GM21825 (cell line): ENCODE measurements around the gene DCC.

ENCODE experiments used
- ATAC-seq: cut with Tn5 transposase; IDR thresholded peaks from one replicate; pipeline ENCODE4 v1.9.1; 2021; ENCODE audit warnings: mild to moderate bottlenecking, moderate library complexity; ENCODE audit not compliant: unreplicated experiment

The DCC gene

GRCh38 chr18:52995875-52996274 lies 655.9 kb downstream of the DCC start:
- no peak for ATAC-seq

DNA sequence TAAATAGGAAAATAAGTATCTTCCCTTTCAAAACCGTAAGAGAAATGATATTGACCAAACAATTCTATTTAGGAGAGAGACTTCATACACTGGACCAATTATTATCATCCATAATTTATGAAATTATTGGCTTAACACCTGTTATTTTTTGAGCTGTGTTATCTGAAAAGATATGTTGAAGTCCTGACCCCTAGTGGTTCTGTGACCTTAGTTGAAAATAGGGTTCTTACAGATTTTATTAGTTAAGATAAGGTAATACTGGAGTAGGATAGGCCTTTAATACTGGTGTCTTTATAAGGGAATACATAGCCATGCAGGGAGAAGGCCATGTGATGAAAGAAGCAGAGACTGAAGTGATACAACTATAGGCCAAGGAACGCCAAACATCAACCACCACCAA lies 659.6 kb downstream of the DCC start:
- ATAC-seq = no peak

DNA sequence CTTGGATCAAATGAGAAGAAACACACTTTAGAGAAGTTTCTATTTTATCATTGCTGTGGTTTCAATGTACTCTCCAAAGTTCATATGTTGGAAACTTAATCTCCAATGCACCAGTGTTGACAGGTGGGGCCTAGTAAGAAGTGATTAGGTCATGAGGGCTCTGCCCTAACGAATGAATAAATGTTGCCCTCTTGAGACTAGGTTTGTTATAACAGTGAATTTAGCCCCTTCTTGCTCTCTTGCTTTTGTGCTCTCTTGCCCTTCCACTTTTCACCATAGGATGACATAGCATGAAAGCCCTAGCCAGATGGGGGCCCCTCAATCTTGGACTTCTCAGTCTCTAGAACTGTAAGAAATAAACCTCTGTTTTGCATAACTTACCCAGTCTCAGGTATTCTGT lies 664.8 kb downstream of the DCC start:
- ATAC-seq = no peak

DNA sequence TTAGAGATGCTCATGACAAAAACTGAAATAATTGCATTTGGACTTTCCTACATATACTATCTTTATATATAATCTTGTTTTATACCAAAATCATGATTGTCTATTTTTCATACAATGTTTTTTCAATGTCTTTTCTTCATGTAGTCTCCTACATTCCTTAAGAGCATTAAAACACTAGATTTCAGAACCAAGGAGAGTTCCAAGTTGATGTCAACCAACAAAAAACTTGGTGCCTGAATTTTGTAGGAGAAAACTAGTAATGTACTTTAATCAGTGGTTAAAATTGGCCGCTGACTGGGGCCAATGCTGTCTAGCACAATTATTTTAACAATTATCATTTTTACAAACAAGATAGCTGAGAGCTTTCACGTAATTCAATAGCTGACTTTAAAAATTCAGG lies 678.8 kb downstream of the DCC start:
- no peak for ATAC-seq

- no peak for ATAC-seq
Observed at GRCh38 chr18:53025247-53025646, 685.2 kb downstream of the DCC start.

GRCh38 chr18:53028565-53028964 lies 688.6 kb downstream of the DCC start:
- no peak for ATAC-seq

GRCh38 chr18:53033128-53033527 lies 693.1 kb downstream of the DCC start:
- ATAC-seq = no peak

DNA sequence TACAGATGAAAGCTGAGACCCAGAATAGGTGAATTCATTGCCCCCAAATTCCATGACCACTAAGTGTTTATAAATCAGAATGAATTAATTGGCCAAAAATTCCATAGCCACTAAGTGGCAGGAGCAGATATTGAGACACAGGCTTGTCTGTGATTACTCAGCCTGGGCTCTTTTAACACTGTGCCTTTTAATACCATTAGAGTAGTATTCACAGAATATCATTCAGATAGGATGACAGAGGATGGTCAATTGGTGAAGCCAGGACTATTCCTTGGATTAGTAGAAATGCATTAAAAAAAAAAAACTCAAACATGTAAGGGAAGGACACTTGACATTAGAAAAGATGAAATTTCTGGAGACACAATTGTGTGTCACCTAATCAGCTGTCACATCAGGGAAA lies 698.6 kb downstream of the DCC start:
- no peak for ATAC-seq

DNA sequence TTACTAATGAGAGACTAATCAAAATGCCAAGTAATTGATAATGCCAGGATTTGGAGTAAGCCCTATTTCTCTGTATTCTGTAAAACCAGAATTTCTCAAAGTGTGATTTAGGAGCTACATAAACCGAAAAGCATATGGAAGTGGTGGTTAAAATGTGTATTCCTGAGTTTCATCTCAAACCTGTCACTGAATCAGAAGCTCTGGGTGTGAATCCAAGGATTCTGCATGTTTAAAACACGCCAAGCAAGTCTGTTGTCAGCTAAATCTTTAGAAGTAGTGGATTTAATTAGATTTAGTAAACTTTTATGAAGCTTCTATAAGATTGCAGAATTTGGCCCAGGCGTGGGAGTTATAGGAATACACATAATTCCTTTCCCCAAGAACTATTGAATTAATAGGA lies 700.3 kb downstream of the DCC start:
- ATAC-seq = no peak

GRCh38 chr18:53056064-53056463 lies 716.1 kb downstream of the DCC start:
- no peak for ATAC-seq

DNA sequence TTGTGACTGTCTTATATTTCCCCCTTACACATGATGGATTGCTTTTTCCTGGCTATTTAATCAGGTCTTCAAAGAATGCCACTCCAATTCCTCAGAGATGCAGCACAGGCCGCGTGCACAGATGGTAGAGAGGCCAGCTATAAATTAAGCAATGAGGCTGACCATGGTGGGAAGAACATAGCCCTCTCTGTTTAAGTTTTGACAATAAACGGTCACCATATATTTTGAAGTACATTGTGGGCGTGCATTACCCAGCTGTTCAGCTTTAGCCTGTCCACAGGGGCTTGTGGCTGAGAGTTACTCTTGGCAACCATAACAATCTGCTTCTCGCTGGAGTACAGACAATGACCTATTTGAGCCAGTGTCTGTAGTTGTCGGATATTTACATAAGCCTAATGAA lies 730.8 kb downstream of the DCC start:
- no peak for ATAC-seq

DNA sequence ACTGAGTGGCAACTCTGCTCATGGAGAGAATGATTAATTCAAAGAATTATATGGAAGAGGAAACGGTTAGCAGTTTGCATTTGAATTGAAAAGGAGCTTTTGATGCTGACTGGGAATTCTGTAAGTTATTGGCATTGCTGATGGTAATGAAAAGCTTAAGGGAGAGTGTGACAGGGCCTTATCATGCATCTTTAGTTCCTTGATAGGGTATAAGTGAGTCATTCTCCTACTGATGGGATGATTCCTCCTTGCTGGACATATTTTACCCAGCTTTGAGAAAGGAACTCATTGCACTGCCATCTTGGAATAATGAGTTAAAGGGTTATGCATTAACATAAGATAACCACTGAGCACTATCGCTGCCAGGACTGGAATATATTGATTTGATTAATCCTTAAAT lies 740.7 kb downstream of the DCC start:
- no peak for ATAC-seq

- ATAC-seq = no peak
Observed at GRCh38 chr18:53093636-53094035, 753.6 kb downstream of the DCC start.

DNA sequence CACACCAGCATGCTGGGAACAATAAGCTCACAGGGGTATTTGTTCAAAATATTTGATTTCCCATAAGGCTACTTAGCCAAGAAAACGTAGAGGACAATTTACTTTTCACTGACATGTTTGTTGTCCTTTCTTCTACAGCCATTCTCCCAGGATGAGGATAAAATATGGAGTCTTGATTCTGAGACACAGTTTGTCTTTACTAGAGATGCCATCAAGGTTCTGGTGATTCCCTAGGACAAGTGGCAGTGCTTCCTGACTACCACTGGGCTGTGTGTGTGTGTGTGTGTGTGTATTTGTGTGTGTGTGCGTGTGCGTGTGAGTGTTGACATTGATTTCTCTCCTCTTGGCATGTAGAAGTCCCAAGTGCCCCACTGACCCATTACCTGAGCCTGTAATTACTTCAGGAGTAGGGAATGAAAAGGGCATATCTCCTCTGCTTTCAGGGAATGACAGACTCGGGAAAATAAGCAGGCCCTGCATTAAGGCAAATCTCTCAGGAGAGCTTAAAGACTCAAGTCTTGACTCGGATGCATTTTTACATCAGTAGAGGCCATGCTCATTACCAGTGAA lies 761.6 kb downstream of the DCC start:
- no peak for ATAC-seq

- no peak for ATAC-seq
Observed at GRCh38 chr18:53114441-53114840, 774.4 kb downstream of the DCC start.

DNA sequence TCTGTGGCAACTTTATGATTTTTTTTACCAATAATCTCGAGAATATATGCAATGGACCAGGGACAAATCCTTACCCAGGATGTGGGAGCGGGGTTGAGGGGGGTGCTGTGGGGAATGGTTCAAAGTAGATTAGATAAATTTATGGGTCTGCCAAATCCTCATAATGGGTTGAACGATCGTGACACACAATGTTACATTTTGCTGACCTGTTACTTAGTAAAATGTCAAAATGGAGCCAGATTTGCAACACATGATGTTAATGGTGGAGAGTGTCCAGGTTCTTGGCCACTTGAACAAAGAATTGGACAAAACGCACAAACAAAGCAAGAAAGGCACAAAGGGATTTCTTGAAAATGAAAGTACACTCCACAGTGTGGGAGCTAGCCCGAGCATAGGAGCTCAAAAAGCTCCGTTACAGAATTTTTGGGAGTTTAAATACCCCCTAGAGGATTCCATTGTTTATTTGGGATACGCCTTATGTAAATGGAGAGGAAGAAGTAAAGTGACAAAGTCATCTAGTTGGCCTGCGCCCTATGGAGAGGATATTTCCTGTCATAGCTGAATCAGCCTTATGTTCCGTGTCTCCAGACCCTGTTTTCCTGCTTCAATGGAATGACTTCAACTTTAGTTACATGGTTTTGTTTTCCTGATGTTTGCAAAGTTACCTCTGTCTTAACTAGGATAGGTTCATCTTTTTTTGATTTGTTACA lies 776.0 kb downstream of the DCC start:
- ATAC-seq = no peak

- ATAC-seq = no peak
Observed at GRCh38 chr18:53117851-53118250, 777.9 kb downstream of the DCC start.

- ATAC-seq = no peak
Observed at GRCh38 chr18:53126210-53126609, 786.2 kb downstream of the DCC start.

GRCh38 chr18:53131001-53131400 lies 791.0 kb downstream of the DCC start:
- no peak for ATAC-seq

- ATAC-seq = no peak
Observed at GRCh38 chr18:53134711-53135110, 794.7 kb downstream of the DCC start.

GRCh38 chr18:53135654-53136053 lies 795.7 kb downstream of the DCC start:
- no peak for ATAC-seq

- ATAC-seq = no peak
Observed at GRCh38 chr18:53139746-53140500, 799.9 kb downstream of the DCC start.
